IMR-90 (cell line): Measurements from ENCODE around the gene PPP2R5E. TPM values are rescaled to one million over a fixed set of nuclear protein-coding genes. Genes with fewer than 3 reads are reported as not detected.

Experiments
- ATAC-seq: fragments of 200-7000 bp; cut with Tn5 transposase; 2 replicates; pipeline ENCODE4 v1.9.1; 2020; ENCODE audit warnings: low read depth, mild to moderate bottlenecking, moderate library complexity
- BruUV-seq: library from RNA; stranded (reverse); fragments of 400-500 nt; replicated peaks from 2 replicates; lab custom pipeline; 2021; lab: Mats Ljungman, UMichigan
- CTCF ChIA-PET: fragments of 300-600 bp; formaldehyde crosslinking; extraction: SDS; loops from one replicate; lab custom pipeline; 2021; ENCODE audit warnings: antibody characterized with exemption; lab: Yijun Ruan, JAX
- POLR2A ChIA-PET: fragments of 300-600 bp; sonication (Branson Sonifier 250); formaldehyde crosslinking; loops from one replicate; lab custom pipeline; 2022; ENCODE audit warnings: antibody characterized with exemption; ENCODE audit not compliant: unreplicated experiment; lab: Charles Lee
- DNase-seq: peaks from one replicate; pipeline ENCODE4 v3.0.0; 2013
- H2AFZ ChIP-seq: replicated peaks from 2 replicates; pipeline ENCODE3; 2013; ENCODE audit warnings: low read length, mild to moderate bottlenecking; ENCODE audit not compliant: poor library complexity
- H2AK5ac ChIP-seq: 2 replicates; pipeline ENCODE4 v1.6.1; 2013; ENCODE audit warnings: low read depth, low read length, inconsistent platforms
- H2AK9ac ChIP-seq: replicated peaks from 2 replicates; pipeline ENCODE3; 2013; ENCODE audit warnings: mild to moderate bottlenecking, low read depth, low read length, moderate library complexity; ENCODE audit not compliant: poor library complexity
- H2BK120ac ChIP-seq: 2 replicates; pipeline ENCODE4 v1.6.1; 2013; ENCODE audit warnings: low read depth, low read length, inconsistent platforms
- H2BK15ac ChIP-seq: 3 replicates; pipeline ENCODE4 v1.6.1; 2013; ENCODE audit warnings: low read depth, low read length, inconsistent platforms
- H2BK20ac ChIP-seq: 2 replicates; pipeline ENCODE4 v1.6.1; 2013; ENCODE audit warnings: low read depth, mild to moderate bottlenecking, inconsistent platforms, low read length, moderate library complexity
- H2BK5ac ChIP-seq: 2 replicates; pipeline ENCODE4 v1.6.1; 2013; ENCODE audit warnings: mild to moderate bottlenecking, low read depth, low read length, inconsistent platforms; ENCODE audit not compliant: poor library complexity, severe bottlenecking
- H3K14ac ChIP-seq: replicated peaks from 2 replicates; pipeline ENCODE4 v1.6.1; 2013; ENCODE audit warnings: low read depth, low read length, inconsistent platforms
- H3K18ac ChIP-seq: 2 replicates; pipeline ENCODE4 v1.6.1; 2013; ENCODE audit warnings: low read depth, low read length, control low read depth
- H3K23ac ChIP-seq: 2 replicates; pipeline ENCODE4 v1.6.1; 2013; ENCODE audit warnings: low read depth, low read length, inconsistent platforms
- H3K27ac ChIP-seq: 2 replicates; pipeline ENCODE4 v1.5.1; 2013; ENCODE audit warnings: mild to moderate bottlenecking, control low read depth, low read length; ENCODE audit not compliant: insufficient read depth
- H3K27me3 ChIP-seq: 2 replicates; pipeline ENCODE4 v1.6.1; 2013; ENCODE audit warnings: low read length; ENCODE audit not compliant: control insufficient read depth, insufficient read depth
- H3K36me3 ChIP-seq: 2 replicates; pipeline ENCODE4 v1.6.1; 2013; ENCODE audit warnings: low read length, mixed read lengths; ENCODE audit not compliant: control insufficient read depth, insufficient read depth
- H3K4ac ChIP-seq: 2 replicates; pipeline ENCODE4 v1.6.1; 2013; ENCODE audit warnings: low read depth, low read length, inconsistent platforms
- H3K4me1 ChIP-seq: 2 replicates; pipeline ENCODE4 v1.6.1; 2013; ENCODE audit warnings: low read length, mixed read lengths; ENCODE audit not compliant: control insufficient read depth, insufficient read depth
- H3K4me2 ChIP-seq: 2 replicates; pipeline ENCODE4 v1.6.1; 2013; ENCODE audit warnings: low read depth, mild to moderate bottlenecking, control low read depth, low read length, moderate library complexity
- H3K4me3 ChIP-seq: 2 replicates; pipeline ENCODE4 v1.5.1; 2013; ENCODE audit warnings: low read depth, mild to moderate bottlenecking, control low read depth, low read length, moderate library complexity; ENCODE audit not compliant: insufficient read depth
- H3K56ac ChIP-seq: 2 replicates; pipeline ENCODE4 v1.6.1; 2013; ENCODE audit warnings: low read length, inconsistent platforms; ENCODE audit not compliant: insufficient read depth; ENCODE audit errors: extremely low read depth
- H3K79me1 ChIP-seq, 2 experiments: 2 replicates each; pipeline ENCODE4 v1.6.1; 2013; ENCODE audit warnings: low read length in 2 of 2, inconsistent platforms in 1 of 2, low read depth in 1 of 2
- H3K9ac ChIP-seq: 2 replicates; pipeline ENCODE4 v1.6.1; 2013; ENCODE audit warnings: low read depth, low read length, control low read depth
- H3K9me1 ChIP-seq: 2 replicates; pipeline ENCODE4 v1.6.1; 2013; ENCODE audit warnings: low read length, inconsistent platforms; ENCODE audit not compliant: insufficient read depth
- H3K9me3 ChIP-seq: 2 replicates; pipeline ENCODE4 v1.6.1; 2013; ENCODE audit warnings: low read length; ENCODE audit not compliant: control insufficient read depth, insufficient read depth
- H4K20me1 ChIP-seq: 2 replicates; pipeline ENCODE4 v1.6.1; 2013; ENCODE audit warnings: low read length, inconsistent platforms; ENCODE audit not compliant: insufficient read depth
- H4K5ac ChIP-seq: 2 replicates; pipeline ENCODE4 v1.6.1; 2013; ENCODE audit warnings: mild to moderate bottlenecking, low read depth, low read length, control low read depth
- H4K8ac ChIP-seq, 2 experiments: 2 replicates each; pipeline ENCODE4 v1.6.1; 2013; ENCODE audit warnings: low read depth in 2 of 2, low read length in 2 of 2, control low read depth in 1 of 2, inconsistent platforms in 1 of 2
- H4K91ac ChIP-seq: 2 replicates; pipeline ENCODE4 v1.6.1; 2013; ENCODE audit warnings: low read depth, low read length, inconsistent platforms; ENCODE audit not compliant: insufficient read depth
- BHLHE40 ChIP-seq: fragments of 150-350 bp; IDR thresholded peaks from 2 replicates; pipeline ENCODE4 v1.6.1; 2016; ENCODE audit warnings: mild to moderate bottlenecking, low read depth, low read length
- CEBPB ChIP-seq: IDR thresholded peaks from 2 replicates; pipeline ENCODE4 v1.6.1; 2012; ENCODE audit warnings: low read depth, low read length, improper control_type of control experiment
- CHD1 ChIP-seq: IDR thresholded peaks from 2 replicates; pipeline ENCODE4 v1.6.1; 2012; ENCODE audit warnings: low read depth, low read length, improper control_type of control experiment
- ELK1 ChIP-seq: fragments of 150-350 bp; IDR thresholded peaks from 2 replicates; pipeline ENCODE4 v1.6.1; 2016; ENCODE audit warnings: low read depth, mild to moderate bottlenecking, low read length, moderate library complexity, borderline replicate concordance
- FOS ChIP-seq: fragments of 150-350 bp; IDR thresholded peaks from 2 replicates; pipeline ENCODE4 v1.6.1; 2016; ENCODE audit warnings: low read depth, low read length
- MAFK ChIP-seq: IDR thresholded peaks from 2 replicates; pipeline ENCODE4 v1.6.1; 2012; ENCODE audit warnings: low read depth, low read length, improper control_type of control experiment
- MAZ ChIP-seq: IDR thresholded peaks from 2 replicates; pipeline ENCODE4 v1.6.1; 2012; ENCODE audit warnings: low read depth, mild to moderate bottlenecking, low read length, improper control_type of control experiment, moderate library complexity, borderline replicate concordance
- MXI1 ChIP-seq: IDR thresholded peaks from 2 replicates; pipeline ENCODE4 v1.6.1; 2012; ENCODE audit warnings: low read depth, mild to moderate bottlenecking, low read length, moderate library complexity, borderline replicate concordance
- NFE2L2 ChIP-seq: fragments of 150-350 bp; IDR thresholded peaks from 2 replicates; pipeline ENCODE4 v1.6.1; 2016; ENCODE audit warnings: low read depth, mild to moderate bottlenecking, low read length
- POLR2A ChIP-seq: IDR thresholded peaks from 2 replicates; pipeline ENCODE4 v1.6.1; 2012; ENCODE audit warnings: mild to moderate bottlenecking, low read depth, low read length
- RAD21 ChIP-seq: IDR thresholded peaks from 2 replicates; pipeline ENCODE4 v1.6.1; 2012; ENCODE audit warnings: low read length, improper control_type of control experiment
- RCOR1 ChIP-seq: IDR thresholded peaks from 2 replicates; pipeline ENCODE4 v1.6.1; 2012; ENCODE audit warnings: mild to moderate bottlenecking, low read length, improper control_type of control experiment; ENCODE audit not compliant: insufficient replicate concordance
- RFX5 ChIP-seq: IDR thresholded peaks from 2 replicates; pipeline ENCODE4 v1.8.0; 2012; ENCODE audit warnings: low read depth, mild to moderate bottlenecking, low read length, moderate library complexity
- SMC3 ChIP-seq: fragments of 150-350 bp; IDR thresholded peaks from 2 replicates; pipeline ENCODE4 v1.6.1; 2016; ENCODE audit warnings: low read depth, mild to moderate bottlenecking, antibody characterized with exemption, low read length, moderate library complexity
- WGBS, 2 experiments: methylation state at CpG; one replicate each; pipeline versions ENCODE4 v1.1.5 to v1.1.7; 2013; ENCODE audit warnings: missing lambda C conversion rate in 2 of 2; ENCODE audit not compliant: insufficient read length in 1 of 2; ENCODE audit errors: extremely low coverage in 2 of 2; 5-methylcytosine and 5-hydroxymethylcytosine counted together
- dilution Hi-C: fragments of 300-500 bp; cut with HindIII; formaldehyde crosslinking; loops from one replicate; pipeline ENCODE4 v1.14.3; 2018; ENCODE audit warnings: low sequenced_read_pairs; ENCODE audit not compliant: unreplicated experiment
- in situ Hi-C: fragments of 300-500 bp; cut with MboI; formaldehyde crosslinking; loops from 3 replicates; pipeline ENCODE4 v1.14.3; 2019; ENCODE audit warnings: low sequenced_read_pairs, inconsistent platforms, mixed read lengths
- intact Hi-C: fragments of 100-400 bp; cut with micrococcal nuclease; formaldehyde crosslinking; loops from 2 replicates; pipeline ENCODE4 v1.10.0; 2022
- polyA plus RNA-seq, 3 experiments: library from polyadenylated mRNA; depleted of rRNA; stranded (reverse); fragments of >200 nt; gene quantifications; 2 replicates each; pipeline ENCODE4 v1.2.3, GENCODE V29; 2012; ENCODE audit warnings: low replicate concordance in 1 of 3
- total RNA-seq: library from RNA; depleted of rRNA; stranded (reverse); fragments of >200 nt; gene quantifications from 2 replicates; pipeline ENCODE4 v1.2.3, GENCODE V29; 2012
- TF ChIP-seq, protein P1 (sequence below): fragments of 150-350 bp; IDR thresholded peaks from 2 replicates; pipeline ENCODE4 v1.6.1; 2017; ENCODE audit warnings: mild to moderate bottlenecking, antibody characterized with exemption, low read length, low read depth
- TF ChIP-seq, protein P2 (sequence below): conservative IDR thresholded peaks from 2 replicates; pipeline ENCODE4 v1.5.1; 2012; ENCODE audit warnings: mild to moderate bottlenecking, low read depth, low read length, improper control_type of control experiment

PPP2R5E gene
- total and polyA plus RNA-seq, 2 of the 4 experiments (the other 2 are of a cell fraction) = 9.7 to 12.2 TPM

- Histone ChIP-seq H3K27ac (no peak overlapping the region), H4K5ac (no peak overlapping the region), H3K4me1 (no peaks in the 10 kb centered on the region), H3K9me3 (no peaks in the 10 kb centered on the region), H3K36me3 (no peaks in the 10 kb centered on the region), H2AFZ (no peak overlapping the region), H3K56ac (no peak overlapping the region), H2BK15ac (no peak overlapping the region), H3K4ac (no peak overlapping the region), H3K27me3 (peaks cover 7% of the 10 kb centered on the region), H2AK5ac (no peak overlapping the region), H3K4me3 (no peak overlapping the region), H3K79me1 (no peaks in the 10 kb centered on the region), H3K9me1 (no peaks in the 10 kb centered on the region), H2BK20ac (no peak overlapping the region), H3K4me2 (no peak overlapping the region), H4K20me1 (no peaks in the 10 kb centered on the region), H3K23ac (no peak overlapping the region), H3K9ac (no peak overlapping the region), H4K91ac (no peak overlapping the region), H2AK9ac (no peak overlapping the region), H3K18ac (no peak overlapping the region), H2BK120ac (no peak overlapping the region), H4K8ac (no peak overlapping the region), H2BK5ac (no peak overlapping the region), H3K14ac (no peak overlapping the region)
- no peak for TF ChIP-seq FOS
- TF ChIP-seq RCOR1 = no peak
- no peak for TF ChIP-seq NFE2L2
- no peak for TF ChIP-seq MXI1
- TF ChIP-seq, protein P1, sequence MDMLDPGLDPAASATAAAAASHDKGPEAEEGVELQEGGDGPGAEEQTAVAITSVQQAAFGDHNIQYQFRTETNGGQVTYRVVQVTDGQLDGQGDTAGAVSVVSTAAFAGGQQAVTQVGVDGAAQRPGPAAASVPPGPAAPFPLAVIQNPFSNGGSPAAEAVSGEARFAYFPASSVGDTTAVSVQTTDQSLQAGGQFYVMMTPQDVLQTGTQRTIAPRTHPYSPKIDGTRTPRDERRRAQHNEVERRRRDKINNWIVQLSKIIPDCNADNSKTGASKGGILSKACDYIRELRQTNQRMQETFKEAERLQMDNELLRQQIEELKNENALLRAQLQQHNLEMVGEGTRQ = no peak
- TF ChIP-seq POLR2A = no peak
- TF ChIP-seq, protein P2, sequence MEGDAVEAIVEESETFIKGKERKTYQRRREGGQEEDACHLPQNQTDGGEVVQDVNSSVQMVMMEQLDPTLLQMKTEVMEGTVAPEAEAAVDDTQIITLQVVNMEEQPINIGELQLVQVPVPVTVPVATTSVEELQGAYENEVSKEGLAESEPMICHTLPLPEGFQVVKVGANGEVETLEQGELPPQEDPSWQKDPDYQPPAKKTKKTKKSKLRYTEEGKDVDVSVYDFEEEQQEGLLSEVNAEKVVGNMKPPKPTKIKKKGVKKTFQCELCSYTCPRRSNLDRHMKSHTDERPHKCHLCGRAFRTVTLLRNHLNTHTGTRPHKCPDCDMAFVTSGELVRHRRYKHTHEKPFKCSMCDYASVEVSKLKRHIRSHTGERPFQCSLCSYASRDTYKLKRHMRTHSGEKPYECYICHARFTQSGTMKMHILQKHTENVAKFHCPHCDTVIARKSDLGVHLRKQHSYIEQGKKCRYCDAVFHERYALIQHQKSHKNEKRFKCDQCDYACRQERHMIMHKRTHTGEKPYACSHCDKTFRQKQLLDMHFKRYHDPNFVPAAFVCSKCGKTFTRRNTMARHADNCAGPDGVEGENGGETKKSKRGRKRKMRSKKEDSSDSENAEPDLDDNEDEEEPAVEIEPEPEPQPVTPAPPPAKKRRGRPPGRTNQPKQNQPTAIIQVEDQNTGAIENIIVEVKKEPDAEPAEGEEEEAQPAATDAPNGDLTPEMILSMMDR = no peak
- no peak for TF ChIP-seq RFX5
- no peak for TF ChIP-seq CHD1
- no peak for TF ChIP-seq RAD21
- no peak for TF ChIP-seq ELK1
- no peak for TF ChIP-seq MAZ
- no peak for TF ChIP-seq SMC3
- no peak for TF ChIP-seq MAFK
- TF ChIP-seq CEBPB = no peak
- no peak for TF ChIP-seq BHLHE40
- dilution Hi-C loops (no loop called here), intact Hi-C loops (no loop called here), in situ Hi-C loops (no loop called here)
- ChIA-PET POLR2A (no interaction called here), CTCF (no interaction called here)
- ATAC-seq = no peak
- BruUV-seq = no TSS peak
- WGBS, 2 experiments = no CpG with 5 or more reads among the region's 3 CpGs
- DNase-seq = no peak
Measured at GRCh38 chr14:63345826-63346225, 197.4 kb downstream of the PPP2R5E start.
